Lower lobe of right lung (tissue), 2 donors: ENCODE data around the gene GHR. TPM values are rescaled to one million over a fixed set of nuclear protein-coding genes. Genes with fewer than 3 reads are reported as not detected.
"Not testable (repeated sequence)": the region's sequence is repeated elsewhere in the genome, so short reads cannot be mapped to it uniquely, and the experiment has no call there.

Experiments used
- ATAC-seq, 2 donors: fragments of 200-7000 bp; cut with Tn5 transposase; one replicate each; pipeline ENCODE4 v1.9.1; 2020 to 2022; ENCODE audit warnings: mild to moderate bottlenecking in 2 of 2, moderate library complexity in 2 of 2
- DNase-seq: peaks from one replicate; pipeline ENCODE4 v3.0.0-alpha.2; 2020
- H3K27ac ChIP-seq: fragments of 200-600 bp; one replicate; pipeline ENCODE4 v1.8.0; 2022
- H3K27me3 ChIP-seq: fragments of 200-600 bp; one replicate; pipeline ENCODE4 v1.8.0; 2022; ENCODE audit warnings: low read depth
- H3K36me3 ChIP-seq: fragments of 200-600 bp; one replicate; pipeline ENCODE4 v1.8.0; 2022; ENCODE audit warnings: mild to moderate bottlenecking
- H3K4me1 ChIP-seq: fragments of 200-600 bp; one replicate; pipeline ENCODE4 v1.8.0; 2022
- H3K4me3 ChIP-seq: fragments of 200-600 bp; one replicate; pipeline ENCODE4 v1.8.0; 2022; ENCODE audit warnings: mild to moderate bottlenecking
- H3K9me3 ChIP-seq: fragments of 200-600 bp; one replicate; pipeline ENCODE4 v1.8.0; 2022
- intact Hi-C: fragments of 100-400 bp; cut with DNase I; formaldehyde crosslinking; loops from one replicate; pipeline ENCODE4 v1.11.0; 2022
- total RNA-seq: library from RNA; stranded (reverse); fragmentation: NEBNext Ultra II Directional; extraction: Animal tissue kit (Norgen Biotek cat#: 25700); gene quantifications from one replicate; pipeline ENCODE4 v1.2.1, GENCODE V29; 2021
- TF ChIP-seq, protein P1 (sequence below): fragments of 200-600 bp; IDR thresholded peaks from one replicate; pipeline ENCODE4 v1.8.0; 2022; ENCODE audit warnings: antibody characterized with exemption, mild to moderate bottlenecking
- donor health status: DM: no; HTN: yes; CAD: no; lungs with severe emphysema.

Gene GHR
- total RNA-seq, 1 donor from 2014 or later, result 5.2 TPM

- no peak overlapping the region for H3K4me3 ChIP-seq
- no peaks in the 10 kb centered on the region for H3K27me3 ChIP-seq
- ATAC-seq (no peak), DNase-seq (no peak)
- TF ChIP-seq, protein P1, sequence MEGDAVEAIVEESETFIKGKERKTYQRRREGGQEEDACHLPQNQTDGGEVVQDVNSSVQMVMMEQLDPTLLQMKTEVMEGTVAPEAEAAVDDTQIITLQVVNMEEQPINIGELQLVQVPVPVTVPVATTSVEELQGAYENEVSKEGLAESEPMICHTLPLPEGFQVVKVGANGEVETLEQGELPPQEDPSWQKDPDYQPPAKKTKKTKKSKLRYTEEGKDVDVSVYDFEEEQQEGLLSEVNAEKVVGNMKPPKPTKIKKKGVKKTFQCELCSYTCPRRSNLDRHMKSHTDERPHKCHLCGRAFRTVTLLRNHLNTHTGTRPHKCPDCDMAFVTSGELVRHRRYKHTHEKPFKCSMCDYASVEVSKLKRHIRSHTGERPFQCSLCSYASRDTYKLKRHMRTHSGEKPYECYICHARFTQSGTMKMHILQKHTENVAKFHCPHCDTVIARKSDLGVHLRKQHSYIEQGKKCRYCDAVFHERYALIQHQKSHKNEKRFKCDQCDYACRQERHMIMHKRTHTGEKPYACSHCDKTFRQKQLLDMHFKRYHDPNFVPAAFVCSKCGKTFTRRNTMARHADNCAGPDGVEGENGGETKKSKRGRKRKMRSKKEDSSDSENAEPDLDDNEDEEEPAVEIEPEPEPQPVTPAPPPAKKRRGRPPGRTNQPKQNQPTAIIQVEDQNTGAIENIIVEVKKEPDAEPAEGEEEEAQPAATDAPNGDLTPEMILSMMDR, result no peak
- H3K27ac ChIP-seq, result no peak overlapping the region
- no peaks in the 10 kb centered on the region for H3K9me3 ChIP-seq
- H3K36me3 ChIP-seq, result no peaks in the 10 kb centered on the region
- H3K4me1 ChIP-seq, result peaks cover 7% of the 10 kb centered on the region
- intact Hi-C loops, result no loop called here
Measured at GRCh38 chr5:42656651-42657015, 233.4 kb downstream of the GHR start.

GRCh38 chr5:42659869-42660268, 236.6 kb downstream of the GHR start:
- H3K27me3 ChIP-seq, intact Hi-C loops, DNase-seq, H3K4me3 ChIP-seq, H3K9me3 ChIP-seq, H3K4me1 ChIP-seq, H3K27ac ChIP-seq, H3K36me3 ChIP-seq, ATAC-seq: not testable (repeated sequence)

DNA sequence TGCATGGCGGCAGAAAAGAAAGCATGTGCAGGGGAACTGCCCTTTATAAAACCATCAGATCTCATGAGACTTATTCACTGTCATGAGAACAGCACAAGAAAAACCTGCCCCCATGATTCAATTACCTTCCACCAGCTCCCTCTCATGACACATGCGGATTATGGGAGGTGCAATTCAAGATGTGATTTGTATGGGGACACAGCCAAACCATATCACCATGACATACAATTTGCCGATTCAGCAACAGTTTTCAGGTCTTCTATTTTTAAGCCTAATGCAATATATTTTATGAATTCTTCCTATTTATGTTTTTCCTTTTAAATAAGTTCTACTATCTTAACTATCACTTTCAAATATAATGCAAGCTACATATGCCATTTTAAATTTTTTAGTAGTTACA, 242.6 kb downstream of the GHR start:
- Histone ChIP-seq H3K27ac (no peak overlapping the region), H3K27me3 (no peaks in the 10 kb centered on the region), H3K9me3 (no peaks in the 10 kb centered on the region), H3K4me3 (no peak overlapping the region), H3K4me1 (no peaks in the 10 kb centered on the region), H3K36me3 (no peaks in the 10 kb centered on the region)
- ATAC-seq, result no peak
- TF ChIP-seq, protein P1, result no peak
- intact Hi-C loops, result no loop called here
- no peak for DNase-seq

GRCh38 chr5:42666869-42667268, 243.6 kb downstream of the GHR start:
- no peak for DNase-seq
- H3K27me3 ChIP-seq, result no peaks in the 10 kb centered on the region
- no peak overlapping the region for H3K4me3 ChIP-seq
- H3K9me3 ChIP-seq, result no peaks in the 10 kb centered on the region
- intact Hi-C loops, result no loop called here
- no peak overlapping the region for H3K27ac ChIP-seq
- H3K4me1 ChIP-seq, result no peaks in the 10 kb centered on the region
- ATAC-seq, result no peak
- TF ChIP-seq, protein P1, result no peak
- no peaks in the 10 kb centered on the region for H3K36me3 ChIP-seq

DNA sequence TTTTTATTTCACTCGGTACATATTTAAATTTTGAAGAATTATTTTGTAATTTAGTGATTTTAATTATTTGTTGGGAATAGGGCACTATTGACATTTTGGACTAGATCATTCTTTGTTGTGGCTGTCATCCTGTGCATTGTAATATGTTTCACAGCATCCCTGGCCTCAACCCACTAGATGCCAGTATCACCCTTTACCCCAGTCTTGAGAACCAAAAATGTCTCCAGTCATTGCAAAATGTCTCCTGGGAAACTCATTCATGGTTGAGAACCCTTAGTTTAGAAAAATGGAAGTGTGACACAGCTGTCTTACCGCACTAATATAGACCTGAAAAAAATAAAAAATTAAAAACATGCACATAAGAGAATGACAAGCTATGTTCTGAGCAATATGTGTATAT, 245.0 kb downstream of the GHR start:
- no peaks in the 10 kb centered on the region for H3K4me1 ChIP-seq
- peaks cover 7% of the 10 kb centered on the region for H3K9me3 ChIP-seq
- intact Hi-C loops, result no loop called here
- no peak overlapping the region for H3K4me3 ChIP-seq
- DNase-seq, result no peak
- ATAC-seq, result no peak
- TF ChIP-seq, protein P1, result no peak
- no peak overlapping the region for H3K27ac ChIP-seq
- no peaks in the 10 kb centered on the region for H3K27me3 ChIP-seq
- H3K36me3 ChIP-seq, result no peaks in the 10 kb centered on the region

GRCh38 chr5:42672925-42673324, 249.7 kb downstream of the GHR start:
- Histone ChIP-seq H3K36me3 (no peaks in the 10 kb centered on the region), H3K4me3 (no peak overlapping the region), H3K4me1 (no peaks in the 10 kb centered on the region), H3K27ac (no peak overlapping the region), H3K9me3 (peaks cover 7% of the 10 kb centered on the region), H3K27me3 (no peaks in the 10 kb centered on the region)
- no peak for ATAC-seq
- DNase-seq, result no peak
- intact Hi-C loops, result no loop called here
- TF ChIP-seq, protein P1, result no peak
